Ureter (tissue), 1 donor: Measurements from ENCODE around the gene NUDT8. TPM values are rescaled to one million over a fixed set of nuclear protein-coding genes. Genes with fewer than 3 reads are reported as not detected.
"Not testable (repeated sequence)": the region's sequence is repeated elsewhere in the genome, so short reads cannot be mapped to it uniquely, and the experiment has no call there.

ENCODE experiments used
- DNase-seq: peaks from one replicate; pipeline ENCODE4 v3.0.0-alpha.2; 2020; ENCODE audit warnings: low spot score
- total RNA-seq: library from RNA; stranded (reverse); gene quantifications from one replicate; pipeline ENCODE4 v1.2.4, GENCODE V29; 2023
- donor health status: DM: yes; HTN: yes; CAD: no.

Gene NUDT8
- total RNA-seq, 1 donor from 2014 or later: 6.9 TPM

DNA sequence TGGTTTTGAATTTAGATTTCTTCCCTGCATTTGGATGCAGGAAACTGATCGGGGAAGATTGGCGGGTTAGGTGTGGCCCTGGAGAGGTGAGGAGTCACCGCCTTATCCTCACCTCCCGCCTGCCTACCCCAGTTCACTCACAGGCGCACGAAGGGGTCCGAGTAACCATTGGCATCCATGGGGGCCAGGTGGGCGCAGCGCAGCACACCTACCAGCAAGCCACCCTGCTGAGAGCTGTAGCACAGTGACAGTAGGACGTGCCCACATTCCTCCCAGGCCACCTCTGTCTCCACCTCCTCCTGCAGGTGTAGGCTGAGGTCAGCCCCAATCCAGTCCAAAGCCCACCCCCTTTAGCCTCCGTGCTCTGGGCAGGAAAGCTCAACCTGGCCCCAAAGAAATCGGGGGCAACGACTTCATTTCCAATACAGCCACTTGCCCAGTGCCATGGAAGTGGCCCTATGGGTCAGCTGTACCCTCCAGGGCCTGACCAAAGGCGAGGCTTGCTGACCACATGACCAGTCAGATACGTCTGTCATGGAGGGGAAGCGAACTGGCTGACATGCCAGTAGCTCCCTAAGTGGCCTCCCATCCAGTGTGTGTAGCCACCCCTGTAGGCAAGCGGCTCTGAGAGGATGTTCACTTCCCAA lies 16.3 kb downstream of the NUDT8 start:
- DNase-seq: no peak

DNA sequence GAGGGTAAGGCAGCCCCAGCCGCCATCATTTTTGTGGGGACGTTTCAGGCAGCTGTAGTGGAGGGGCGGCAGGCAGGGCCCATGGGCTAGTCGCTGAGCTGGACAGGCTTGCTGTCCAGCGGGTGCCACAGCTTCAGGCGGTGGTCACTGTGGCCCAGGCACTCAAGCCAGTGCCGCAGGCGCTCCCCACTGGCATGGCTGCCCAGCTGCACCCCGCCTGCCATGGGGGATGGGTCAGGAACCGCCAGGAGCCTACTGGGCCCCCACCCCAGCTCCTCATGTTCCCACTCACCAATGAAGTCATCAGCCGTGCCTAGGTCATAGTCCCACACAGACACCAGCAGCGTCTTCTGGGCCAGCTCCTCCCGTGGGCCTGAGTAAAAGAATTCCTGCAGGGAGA lies 17.0 kb downstream of the NUDT8 start:
- no peak for DNase-seq

DNA sequence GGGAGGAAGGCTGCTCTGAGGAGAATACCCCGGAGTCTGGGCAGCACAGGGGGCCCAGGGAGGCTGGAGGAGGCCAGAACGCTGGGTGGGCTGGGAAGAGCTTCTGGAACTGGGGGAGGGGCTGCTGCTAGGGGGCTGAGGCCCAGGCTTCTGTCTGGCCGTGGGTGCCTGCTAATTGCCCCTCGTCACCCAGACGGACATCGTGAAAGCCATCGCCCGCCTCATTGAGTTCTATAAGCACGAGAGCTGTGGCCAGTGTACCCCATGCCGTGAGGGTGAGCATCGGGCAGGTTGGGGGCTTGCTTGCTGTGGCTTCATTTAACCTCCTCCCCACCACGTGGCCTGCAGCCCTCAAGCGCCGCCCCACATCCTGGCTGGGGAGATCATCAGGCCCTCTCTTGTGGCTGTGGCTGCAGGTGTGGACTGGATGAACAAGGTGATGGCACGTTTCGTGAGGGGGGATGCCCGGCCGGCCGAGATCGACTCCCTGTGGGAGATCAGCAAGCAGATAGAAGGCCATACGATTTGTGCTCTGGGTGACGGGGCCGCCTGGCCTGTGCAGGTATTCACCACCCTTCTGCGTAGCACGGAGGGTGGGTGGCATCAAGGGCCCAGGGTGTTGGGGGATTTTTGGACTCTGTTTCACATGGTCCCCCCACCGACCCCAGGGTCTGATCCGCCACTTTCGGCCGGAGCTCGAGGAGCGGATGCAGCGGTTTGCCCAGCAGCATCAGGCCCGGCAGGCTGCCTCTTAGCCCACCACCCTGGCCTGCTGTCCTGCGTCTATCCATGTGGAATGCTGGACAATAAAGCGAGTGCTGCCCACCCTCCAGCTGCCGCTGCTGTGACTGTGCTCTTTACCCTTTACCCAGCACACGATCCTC lies 17.8 kb downstream of the NUDT8 start:
- no peak for DNase-seq

DNA sequence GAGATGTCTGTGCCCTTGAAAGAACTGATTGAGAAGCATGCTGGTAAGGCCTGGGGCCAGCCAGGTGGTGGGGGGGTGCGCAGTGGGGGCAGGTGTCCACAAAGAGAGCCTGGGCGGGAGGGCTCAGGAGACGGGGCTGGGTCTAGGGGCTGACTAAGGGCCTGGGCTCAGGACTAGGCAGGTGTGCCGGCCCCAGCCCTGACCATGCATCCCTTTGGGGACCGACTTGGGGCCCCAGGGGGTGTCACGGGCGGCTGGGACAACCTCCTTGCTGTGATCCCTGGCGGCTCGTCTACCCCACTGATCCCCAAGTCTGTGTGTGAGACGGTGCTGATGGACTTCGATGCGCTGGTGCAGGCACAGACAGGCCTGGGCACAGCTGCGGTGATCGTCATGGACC lies 18.6 kb downstream of the NUDT8 start:
- DNase-seq: no peak

DNA sequence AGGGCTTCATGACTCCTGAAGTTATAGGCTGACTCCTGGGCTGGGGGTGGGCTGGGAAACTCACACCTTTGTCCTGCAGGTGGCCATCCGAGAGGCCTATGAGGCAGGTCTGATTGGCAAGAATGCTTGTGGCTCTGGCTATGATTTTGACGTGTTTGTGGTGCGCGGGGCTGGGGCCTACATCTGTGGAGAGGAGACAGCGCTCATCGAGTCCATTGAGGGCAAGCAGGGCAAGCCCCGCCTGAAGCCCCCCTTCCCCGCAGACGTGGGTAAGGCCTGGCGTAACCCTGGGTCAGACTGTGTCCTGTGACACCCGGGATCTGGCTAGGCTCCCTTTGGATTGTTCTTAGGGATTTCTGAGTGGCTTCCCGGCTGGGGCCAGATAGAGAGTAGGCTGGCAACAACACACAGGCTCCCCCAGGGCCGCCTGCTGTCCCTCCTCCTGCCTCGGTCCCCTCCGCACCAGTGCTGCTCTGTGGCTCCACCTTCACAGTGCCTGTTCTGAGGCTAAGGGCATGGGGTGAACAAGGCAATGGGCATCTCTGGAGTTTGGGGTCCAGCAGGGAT lies 19.4 kb downstream of the NUDT8 start:
- no peak for DNase-seq

DNA sequence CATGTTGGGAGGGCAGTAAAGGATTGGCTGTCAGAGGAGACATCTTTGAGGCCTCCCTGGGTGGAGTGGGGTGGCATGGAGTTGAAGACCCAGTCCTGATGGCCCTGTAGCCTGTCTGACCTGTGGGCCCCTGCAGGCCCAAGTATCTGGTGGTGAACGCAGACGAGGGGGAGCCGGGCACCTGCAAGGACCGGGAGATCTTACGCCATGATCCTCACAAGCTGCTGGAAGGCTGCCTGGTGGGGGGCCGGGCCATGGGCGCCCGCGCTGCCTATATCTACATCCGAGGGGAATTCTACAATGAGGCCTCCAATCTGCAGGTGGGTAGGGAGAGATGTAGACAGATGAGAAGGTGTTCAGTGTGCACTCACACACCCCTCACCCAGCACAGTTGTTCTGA lies 20.4 kb downstream of the NUDT8 start:
- no peak for DNase-seq

DNA sequence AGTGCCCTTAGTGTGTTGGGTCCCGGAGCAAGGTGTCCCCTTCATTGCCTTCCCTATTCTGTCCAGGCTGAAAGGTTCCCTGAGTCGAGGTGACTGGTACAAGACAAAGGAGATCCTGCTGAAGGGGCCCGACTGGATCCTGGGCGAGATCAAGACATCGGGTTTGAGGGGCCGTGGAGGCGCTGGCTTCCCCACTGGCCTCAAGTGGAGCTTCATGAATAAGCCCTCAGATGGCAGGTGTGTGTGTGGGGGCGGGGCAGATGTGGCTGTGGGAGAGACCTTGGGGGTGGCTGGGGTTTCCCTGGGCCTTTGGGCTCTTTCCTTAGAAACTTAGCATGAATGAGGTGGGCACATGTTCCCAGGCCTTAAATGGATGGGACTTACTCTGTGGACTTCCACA lies 21.3 kb downstream of the NUDT8 start:
- no peak for DNase-seq

DNA sequence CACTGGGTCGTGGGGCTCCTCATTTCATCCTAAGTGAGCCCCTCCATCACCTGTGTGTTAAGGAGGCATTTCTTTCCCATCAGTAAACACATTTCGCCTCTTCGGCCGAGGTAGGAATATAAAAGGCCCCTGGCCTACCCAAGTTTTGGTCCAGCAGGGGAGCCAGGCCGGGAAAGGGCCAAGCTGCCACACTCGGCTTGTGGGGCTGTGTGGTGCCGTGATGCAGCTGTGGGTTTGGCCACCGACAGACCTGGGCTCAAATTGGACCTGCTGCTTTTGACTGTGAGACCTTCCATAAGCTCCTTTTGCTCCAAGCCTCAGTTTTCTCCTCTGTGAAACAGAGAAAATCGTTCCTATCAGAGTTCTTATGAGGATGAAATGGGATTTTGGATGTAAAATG lies 22.2 kb downstream of the NUDT8 start:
- DNase-seq: no peak

DNA sequence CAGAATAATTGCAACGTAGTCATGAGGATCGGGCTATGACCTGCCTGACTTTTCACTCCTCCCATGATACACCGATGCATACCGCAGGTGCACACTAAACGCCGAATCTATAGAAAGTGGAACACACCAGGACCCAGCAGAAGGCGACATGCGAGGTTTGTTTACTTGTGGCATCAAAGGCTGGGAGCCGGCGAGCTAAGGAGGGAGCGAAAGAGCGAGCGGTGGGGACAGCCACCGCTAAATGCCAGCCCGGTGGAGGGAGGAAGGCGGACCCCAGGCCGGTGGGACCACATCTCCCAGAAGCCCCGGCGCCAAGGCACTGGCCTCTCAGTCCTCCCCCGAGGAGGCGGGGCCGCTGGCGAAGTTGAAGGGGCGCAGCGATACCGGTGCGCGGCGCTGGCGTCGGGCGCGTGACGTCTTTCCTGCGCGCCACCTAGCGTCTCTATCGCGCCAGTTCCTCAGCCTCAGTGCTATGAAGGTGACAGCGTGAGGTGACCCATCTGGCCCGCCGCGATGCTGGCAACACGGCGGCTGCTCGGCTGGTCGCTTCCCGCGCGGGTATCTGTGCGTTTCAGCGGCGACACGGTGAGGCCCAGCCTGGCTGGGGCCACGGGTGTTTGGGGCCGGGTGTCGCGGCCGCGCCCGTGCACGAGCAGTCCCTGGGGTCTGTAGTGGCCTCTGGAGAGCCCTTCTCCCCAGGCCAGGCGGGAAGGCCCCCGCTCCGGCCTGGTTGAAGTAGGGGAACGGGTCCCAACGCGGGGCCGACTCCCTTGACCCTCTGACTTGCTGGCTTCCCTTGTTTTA lies 23.0 kb downstream of the NUDT8 start, which contains the start of gene NDUFV1:
TSS of gene NDUFV1 (plus strand) at position 445 of the 804 bp plus-strand sequence. CDS start at position 514, 69 bp downstream.
- DNase-seq: peak; percentile 97

DNA sequence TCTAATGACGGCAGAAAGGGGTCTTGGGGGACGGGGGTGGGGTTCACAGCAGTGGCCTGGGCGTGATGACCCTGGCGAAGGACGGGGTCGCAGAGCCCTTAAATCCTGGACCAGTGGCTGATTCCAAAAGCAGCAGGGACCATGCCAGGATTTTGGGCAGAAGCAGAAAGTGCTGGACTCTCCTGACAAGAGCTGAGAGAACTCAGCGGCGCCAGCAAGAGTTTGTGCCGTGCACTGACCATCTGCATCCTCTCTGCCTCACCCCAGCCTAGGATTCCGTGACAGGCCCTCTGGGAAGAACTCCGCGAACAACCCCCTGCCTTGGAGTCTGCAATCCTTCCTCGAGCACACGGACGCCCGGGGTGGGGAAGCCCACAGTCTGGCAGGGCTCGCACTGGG lies 23.6 kb downstream of the NUDT8 start:
- DNase-seq: no peak

DNA sequence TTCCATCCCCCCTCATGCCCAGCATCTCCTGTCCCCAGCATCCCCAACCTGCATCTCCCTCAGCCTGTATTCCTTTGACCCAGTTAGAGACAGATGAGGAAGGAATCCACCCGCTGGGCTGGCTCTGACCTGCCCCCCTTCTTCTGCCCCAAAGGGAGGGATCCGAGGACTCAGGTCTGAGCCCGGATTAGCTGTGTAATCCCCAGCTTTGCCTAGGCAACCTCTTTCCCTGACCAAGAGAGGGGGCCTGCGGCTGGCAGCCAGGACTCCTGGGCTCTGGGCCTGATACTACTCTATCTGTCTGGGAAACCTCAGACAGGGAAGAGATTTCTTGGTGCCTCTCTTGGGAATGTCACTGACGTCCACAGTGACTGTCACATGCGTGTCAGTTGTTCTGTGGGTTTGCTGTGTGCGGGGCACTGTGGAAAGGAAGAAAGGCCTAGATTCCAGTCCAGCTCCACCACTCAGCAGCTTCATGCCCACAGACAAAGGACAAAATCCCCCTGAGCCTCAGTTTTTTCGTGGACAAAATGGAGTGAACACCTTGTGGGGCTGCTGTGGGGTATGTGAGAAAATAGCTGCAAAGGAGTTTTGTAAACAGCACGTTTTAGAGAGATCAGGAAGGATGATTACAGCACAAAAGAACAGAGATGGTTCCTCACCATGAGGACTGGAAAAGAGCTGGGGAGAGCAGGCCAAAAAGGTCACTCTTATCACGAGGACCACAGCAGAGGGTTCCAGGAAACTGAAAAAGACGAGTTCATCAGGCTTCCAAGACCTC lies 24.3 kb downstream of the NUDT8 start:
- no peak for DNase-seq

DNA sequence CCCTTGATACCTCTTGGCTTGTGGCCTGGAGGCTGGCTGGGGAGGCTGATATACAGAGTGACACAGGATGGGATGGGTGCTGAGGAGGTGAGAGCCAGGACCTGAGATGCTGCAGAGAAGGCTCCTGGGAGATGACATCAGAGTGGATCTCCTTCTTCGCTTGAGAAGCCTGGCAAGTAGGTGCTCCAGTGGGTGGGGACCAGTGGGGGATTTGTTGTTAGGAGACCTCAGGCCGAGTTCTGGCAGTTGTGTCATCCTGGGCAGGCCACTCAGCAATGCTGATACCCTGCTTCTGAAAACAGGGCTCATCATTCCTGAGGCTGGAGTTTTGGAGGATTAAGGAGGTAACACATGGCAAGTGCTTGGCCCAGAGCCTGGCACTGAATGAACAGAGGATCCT lies 24.9 kb downstream of the NUDT8 start:
- DNase-seq: no peak

DNA sequence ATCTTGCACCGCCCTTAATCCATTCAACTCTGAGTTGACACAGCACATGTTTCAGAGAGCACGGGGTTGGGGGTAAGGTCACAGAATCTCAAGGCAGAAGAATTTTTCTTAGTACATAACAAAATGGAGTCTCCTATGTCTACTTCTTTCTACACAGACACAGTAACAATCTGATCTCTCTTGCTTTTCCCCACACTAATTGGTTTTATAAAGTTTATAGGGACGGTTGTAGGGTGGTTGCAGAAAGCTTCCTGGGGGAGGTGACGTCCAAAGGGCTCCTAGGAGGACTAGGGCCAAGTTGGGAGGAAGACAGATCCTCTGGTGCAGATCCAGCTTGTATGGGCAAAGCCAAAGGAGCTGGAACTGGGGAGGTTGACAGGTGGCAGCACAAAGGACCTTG lies 25.6 kb downstream of the NUDT8 start:
- DNase-seq: not testable (repeated sequence)

DNA sequence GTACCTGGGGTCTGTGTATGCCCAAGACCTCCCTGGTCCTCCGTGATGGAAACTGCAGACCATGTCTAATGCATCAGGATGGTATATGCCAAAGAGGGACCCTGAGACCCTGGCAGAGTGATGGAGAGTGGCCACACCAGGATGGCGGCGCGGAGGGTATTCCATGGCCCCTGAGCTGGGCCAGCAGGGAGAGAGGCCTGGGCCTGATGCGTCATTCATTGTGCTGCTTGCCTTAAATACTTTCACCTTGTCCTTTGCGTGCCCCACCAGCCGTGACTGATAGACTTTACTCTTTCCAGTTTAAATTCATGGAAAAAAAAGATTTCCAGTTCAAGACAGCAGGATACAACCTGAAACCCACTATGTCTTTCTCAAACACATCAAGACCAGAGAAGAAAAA lies 28.6 kb downstream of the NUDT8 start:
- DNase-seq: no peak

DNA sequence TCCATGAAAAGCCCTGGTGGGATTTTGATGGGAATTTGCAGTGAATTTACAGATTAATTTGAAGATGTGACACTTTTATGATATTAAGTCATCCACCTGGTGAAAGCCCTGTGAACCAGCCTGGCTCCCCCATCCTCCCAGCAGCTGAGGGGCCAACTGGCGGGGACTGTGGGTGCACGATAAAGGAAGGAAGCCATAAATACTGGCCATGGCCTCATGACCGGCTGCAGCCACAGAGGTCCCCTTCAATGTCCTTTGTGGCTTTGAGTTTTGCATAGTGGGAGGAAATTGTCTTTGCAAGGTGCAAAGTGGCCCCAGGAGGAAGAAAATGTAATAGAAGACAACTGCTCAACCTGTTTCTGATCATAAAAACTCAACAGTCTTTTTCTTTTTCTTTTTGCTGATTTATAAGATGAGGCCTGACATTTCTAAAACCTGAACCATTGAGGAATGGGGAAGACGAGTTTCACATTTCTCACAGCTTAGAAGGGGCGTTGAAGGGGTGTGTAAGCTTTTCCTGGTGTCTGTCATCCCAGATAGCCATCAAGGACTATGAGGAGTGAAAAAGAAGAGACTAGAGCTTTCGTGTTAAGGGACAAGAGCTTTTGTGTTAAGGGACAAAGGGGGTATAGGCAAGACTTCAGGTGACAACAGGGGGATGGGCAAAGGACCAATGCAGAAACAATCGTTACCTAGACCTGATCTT lies 29.3 kb downstream of the NUDT8 start:
- DNase-seq: no peak

DNA sequence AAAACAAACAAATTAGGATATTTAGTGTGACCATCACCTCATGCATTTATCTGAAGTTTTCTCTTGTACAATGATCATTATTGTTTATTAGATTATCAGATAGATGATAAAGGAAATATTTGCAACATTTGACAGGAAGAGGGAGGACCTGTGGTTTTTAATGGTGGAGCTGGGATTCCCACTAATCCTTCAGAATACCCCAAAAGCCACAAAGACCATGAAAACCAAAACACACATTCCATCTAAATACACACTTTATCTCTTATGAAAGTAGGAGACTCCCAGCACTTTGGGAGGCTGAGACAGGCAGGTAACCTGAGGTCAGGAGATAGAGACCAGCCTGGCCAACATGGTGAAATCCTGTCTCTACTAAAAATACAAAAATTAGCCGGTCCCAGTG lies 30.6 kb downstream of the NUDT8 start:
- no peak for DNase-seq

DNA sequence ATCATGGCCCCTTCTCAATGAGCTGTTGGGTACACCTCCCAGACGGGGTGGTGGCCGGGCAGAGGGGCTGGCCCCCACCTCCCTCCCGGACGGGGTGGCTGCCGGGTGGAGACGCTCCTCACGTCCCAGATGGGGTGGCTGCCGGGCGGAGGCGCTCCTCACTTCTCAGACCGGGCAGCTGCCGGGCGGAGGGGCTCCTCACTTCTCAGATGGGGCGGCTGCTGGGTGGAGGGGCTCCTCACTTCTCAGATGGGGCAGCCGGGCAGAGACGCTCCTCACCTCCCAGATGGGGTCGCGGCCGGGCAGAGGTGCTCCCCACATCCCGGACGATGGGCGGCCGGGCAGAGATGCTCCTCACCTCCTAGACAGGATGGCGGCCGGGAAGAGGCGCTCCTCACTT lies 31.8 kb downstream of the NUDT8 start:
- DNase-seq: not testable (repeated sequence)

DNA sequence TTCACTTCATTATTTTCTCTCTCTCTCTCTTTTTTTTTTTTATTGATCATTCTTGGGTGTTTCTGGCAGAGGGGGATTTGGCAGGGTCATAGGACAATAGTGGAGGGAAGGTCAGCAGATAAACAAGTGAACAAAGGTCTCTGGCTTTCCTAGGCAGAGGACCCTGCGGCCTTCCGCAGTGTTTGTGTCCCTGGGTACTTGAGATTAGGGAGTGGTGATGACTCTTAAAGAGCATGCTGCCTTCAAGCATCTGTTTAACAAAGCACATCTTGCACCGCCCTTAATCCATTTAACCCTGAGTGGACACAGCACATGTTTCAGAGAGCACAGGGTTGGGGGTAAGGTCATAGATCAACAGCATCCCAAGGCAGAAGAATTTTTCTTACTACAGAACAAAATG lies 32.3 kb downstream of the NUDT8 start:
- DNase-seq: not testable (repeated sequence)

DNA sequence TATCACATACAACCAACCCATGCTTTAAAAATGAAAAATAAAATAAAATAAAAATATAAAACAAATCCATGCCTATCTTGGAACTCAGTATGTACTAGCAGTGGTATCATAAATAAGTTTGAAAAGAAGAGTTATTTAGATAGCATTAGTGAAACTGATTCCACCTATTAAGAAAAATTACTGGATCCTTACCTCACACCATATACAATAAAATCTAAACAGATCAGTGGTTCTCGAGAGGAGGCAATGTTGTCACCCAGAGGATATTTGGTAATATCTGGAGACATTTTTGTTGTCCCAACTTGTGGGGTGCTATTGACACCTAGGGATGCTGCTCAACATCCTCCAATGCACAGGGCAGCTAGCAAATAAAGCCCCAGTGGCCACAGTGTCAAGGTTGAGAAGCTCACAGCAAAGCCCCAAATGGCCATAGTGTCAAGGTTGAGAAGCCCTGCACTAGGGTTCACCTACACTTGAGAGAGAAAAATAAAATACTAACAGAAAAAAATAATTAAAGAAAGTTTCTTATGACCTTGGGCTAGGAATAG lies 32.9 kb downstream of the NUDT8 start:
- no peak for DNase-seq

DNA sequence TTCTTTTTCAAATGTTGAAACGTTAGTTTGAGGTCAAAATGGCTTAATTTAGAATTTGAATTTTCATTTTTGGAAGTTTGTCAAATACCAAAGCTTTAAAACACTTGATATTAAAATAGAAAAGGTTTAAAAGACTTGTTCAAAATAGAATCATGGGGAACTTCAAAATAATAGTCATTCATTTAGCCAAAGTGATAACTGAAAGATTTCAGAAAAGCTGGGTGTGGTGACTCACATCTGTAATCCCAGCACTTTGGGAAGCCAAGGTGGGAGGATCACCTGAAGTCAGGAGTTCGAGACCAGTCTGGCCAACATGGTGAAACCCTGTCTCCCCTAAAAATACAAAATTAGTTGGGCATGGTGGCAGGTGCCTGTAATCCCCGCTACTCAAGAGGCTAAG lies 35.3 kb downstream of the NUDT8 start:
- no peak for DNase-seq
